Stimulated activated CD4-positive, alpha-beta T cell treated with anti-CD3 and anti-CD28 coated beads, Interleukin-1b, Interleukin-23, amount 100 ng/mL, for 4 hours (primary cell): ENCODE results near the gene FCN2.

Experiments
- DNase-seq, 2 donors: peaks; one replicate each; pipeline ENCODE4 v3.0.0-alpha.2; 2020; ENCODE audit warnings: low read depth in 2 of 2

The FCN2 gene

DNA sequence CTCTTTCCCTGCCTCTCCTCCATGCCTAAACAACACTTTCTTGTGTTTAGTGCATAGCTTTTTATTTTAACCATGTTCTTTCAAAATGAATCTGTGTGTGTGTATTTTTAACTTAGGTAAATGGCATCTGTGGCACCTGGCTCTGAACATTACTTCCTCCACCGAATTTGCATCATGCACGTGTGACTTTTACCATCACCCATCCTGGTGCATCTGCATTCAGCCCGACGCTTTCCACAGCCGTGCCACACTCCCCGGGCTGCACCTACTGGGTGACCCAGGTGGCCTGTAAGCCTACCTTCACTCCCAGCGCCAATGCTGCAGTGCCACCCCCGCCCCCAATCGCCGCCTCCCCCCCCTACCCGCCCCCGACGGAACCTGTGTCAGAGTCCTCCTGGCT lies 49.8 kb downstream of the FCN2 start:
- no peak for DNase-seq

DNA sequence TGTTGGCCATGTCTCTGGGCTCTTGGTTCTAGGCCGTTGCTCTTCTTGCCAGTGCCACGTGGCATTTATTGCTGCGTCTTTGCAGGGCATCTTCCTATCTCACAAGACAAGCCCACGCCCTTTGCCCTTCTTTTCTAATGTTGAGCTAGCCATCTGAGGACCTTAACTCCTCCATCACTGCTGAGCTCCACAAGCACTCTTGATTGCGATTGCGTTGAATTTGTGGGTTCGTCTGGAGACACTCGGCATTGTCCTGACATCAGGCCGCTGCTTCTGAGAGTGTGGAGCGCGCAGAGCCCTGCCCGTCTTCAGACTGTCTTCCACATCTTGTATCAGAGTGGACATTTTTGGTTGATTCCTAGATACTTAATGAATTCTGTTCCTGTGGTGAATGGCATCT lies 51.6 kb downstream of the FCN2 start:
- no peak for DNase-seq

DNA sequence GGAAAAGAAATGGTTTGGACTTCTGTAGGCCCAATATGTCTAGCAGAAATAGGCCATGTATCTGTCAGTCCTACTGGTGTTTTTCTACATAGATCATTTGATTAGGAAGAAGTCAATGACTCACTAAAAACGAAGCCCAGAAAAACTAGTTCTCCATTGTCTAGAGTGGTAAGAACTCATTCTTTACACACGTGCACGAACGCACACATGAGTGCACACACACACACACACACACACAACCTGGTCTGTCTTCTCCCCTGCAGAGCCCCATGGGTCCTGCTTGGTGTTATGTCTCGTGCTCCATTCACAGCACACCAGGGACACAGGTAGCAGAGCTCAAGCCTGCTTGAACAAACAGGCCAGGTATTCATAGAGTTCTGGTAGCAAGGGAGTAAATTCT lies 52.0 kb downstream of the FCN2 start:
- no peak for DNase-seq

DNA sequence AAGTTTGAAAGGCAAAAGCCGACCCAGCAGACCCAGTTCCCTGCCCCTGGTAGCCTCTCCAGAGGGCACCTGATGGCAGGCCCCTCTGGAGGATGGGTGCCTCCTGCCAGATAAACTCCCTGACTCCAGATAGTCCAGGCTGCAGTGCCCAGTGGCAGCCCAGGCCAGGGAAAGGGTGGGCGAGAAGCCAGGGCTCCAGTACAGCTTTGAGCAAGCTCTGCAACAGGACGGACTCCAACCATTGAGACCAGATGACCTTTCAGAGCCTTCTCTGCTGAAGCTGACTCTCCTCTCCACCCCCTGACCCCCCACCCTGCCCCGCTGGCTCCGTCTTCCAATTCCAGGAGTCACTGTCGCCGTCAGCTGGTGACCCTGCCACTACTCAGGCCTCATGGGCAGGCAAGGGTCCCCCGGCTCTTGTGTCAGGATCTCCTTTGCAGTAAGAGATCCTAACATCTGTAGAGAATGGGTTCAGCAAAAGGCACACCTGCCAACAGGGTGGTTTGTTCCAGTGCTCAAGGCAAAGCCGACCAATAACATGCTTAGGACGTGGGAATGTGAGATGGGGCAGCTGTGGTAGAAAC lies 52.6 kb downstream of the FCN2 start:
- no peak for DNase-seq

DNA sequence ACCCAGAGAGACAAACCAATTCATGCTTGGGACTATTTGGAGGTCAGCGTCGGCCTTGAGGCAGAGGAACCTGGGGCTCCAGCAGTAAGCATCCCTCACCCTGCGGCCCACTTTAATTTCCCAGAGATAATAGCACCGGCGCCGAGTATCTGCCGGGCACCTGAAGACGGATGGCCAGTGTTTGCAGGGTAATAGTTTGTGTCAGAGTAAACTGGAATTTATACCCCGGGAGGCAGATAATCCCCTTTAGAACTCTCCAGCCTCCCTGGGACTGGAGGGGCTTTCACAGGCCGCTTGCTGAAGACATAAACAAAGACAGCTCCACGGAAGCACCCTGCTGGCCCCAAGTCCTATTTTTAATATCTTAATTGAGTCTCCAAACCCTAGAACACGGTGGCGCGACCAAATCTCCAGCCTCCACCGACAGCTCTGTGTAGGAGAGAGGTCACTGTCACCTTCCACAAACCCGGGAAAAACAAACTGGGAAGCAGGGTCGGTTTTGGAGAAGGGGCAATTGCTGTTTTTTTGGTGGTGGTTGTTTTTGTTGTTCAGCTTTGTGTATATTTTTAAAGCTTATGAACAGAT lies 54.5 kb downstream of the FCN2 start:
- DNase-seq: no peak

DNA sequence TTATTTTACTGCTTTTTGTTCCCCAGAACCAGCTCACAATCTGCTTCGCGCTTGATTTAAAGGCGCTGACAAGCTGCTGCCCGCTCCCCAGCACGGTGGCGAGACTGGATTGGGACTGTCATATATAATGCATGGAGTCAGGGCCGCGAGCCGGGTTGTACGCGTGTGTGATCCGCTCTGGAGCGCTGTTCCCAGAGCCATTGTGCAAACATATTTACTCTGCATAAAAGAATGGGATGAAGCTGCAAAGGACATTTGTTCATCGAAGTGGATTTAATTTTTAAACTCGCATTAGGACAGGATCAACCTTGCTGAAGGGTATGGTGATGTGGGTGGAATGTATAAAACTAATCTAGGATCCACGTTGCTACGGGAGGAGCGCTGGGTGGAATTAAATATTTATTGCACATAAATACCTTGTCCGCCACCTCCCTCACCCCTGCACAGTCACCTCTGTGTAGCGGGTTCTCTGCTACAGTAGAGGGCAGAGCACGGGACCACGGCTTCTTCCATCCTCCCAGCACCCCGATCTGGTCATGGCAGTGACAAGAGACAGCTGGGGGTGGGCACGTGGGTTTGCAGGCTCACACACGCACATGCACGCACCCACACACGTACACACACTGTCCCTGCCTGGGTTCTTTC lies 55.2 kb downstream of the FCN2 start:
- DNase-seq: no peak

DNA sequence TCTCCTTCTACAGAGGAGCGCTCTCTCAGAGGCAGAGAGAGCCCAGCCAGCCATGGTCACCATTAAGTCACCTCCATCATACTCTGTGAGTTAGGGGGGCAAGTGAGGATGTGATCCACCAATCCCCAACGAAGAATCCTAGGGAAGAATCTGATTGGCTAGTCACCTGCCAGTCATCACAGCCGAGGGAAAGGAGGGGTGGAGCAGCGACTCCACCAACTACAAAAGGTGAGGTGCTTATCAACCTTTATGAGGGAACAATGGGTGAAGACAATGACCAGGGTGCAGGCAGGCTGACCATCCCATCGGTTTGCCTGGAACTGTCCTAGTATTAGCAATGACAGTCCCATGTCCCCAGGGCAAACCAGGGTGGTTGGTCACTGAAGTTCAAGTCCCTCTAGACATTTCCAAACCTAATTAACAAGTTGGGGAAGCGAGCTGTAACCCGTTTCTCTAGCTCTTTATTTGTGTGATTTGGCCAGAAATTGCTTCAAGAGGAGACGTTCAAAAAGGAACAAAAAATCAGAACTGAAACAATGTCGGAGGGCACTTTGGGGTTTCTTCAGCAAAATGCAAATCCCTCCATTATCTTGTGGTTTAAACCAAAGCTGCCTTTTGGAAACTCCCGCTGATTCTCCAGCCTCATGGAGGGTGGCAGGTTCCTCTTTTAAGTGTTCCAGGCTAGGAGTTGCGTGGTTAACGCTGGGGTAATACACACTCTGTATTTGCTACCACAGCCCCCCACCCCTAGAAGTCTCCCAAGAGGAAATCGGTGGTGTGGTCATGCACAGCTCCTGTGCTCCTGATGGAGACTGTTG lies 55.9 kb downstream of the FCN2 start:
- DNase-seq: no peak
